Right lobe of liver (tissue), 6 donors: ENCODE measurements around the gene FLT3. TPM values are rescaled to one million over a fixed set of nuclear protein-coding genes. Genes with fewer than 3 reads are reported as not detected.

Experiments used
- ATAC-seq, 4 donors: fragments of 200-7000 bp; cut with Tn5 transposase; one replicate each; pipeline ENCODE4 v1.9.1; 2020; ENCODE audit warnings: mild to moderate bottlenecking in 4 of 4, moderate library complexity in 4 of 4
- DNase-seq, 3 donors: peaks; one replicate each; pipeline ENCODE4 v3.0.0-alpha.2; 2020
- H3K27ac ChIP-seq, 3 donors: fragments of 200-600 bp; one replicate each; pipeline ENCODE4 v1.8.0; 2022
- H3K27me3 ChIP-seq, 2 donors: fragments of 200-600 bp; one replicate each; pipeline ENCODE4 v1.8.0; 2022
- H3K36me3 ChIP-seq, 4 donors: fragments of 200-600 bp; sonication (generic) in 1 of 4; one replicate each; pipeline versions ENCODE4 v1.5.1 to v1.8.0; 2017 to 2022; ENCODE audit warnings: control low read depth in 1 of 4
- H3K4me1 ChIP-seq, 4 donors: fragments of 200-600 bp; sonication (generic) in 1 of 4; one replicate each; pipeline versions ENCODE4 v1.5.1 to v1.8.0; 2017 to 2022; ENCODE audit warnings: control low read depth in 1 of 4
- H3K4me3 ChIP-seq, 3 donors: fragments of 200-600 bp; one replicate each; pipeline ENCODE4 v1.8.0; 2022
- H3K9me3 ChIP-seq, 4 donors: fragments of 200-600 bp; sonication (generic) in 1 of 4; one replicate each; pipeline versions ENCODE4 v1.5.1 to v1.8.0; 2017 to 2022; ENCODE audit warnings: control low read depth in 1 of 4
- CTCF ChIP-seq, 4 donors: fragments of 200-600 bp in 3 of 4; fragments of 450-650 bp in 1 of 4; IDR thresholded peaks; one replicate each; pipeline versions ENCODE4 v1.5.1 to v1.8.0; 2016 to 2022; ENCODE audit warnings: antibody characterized with exemption in 4 of 4, mild to moderate bottlenecking in 2 of 4
- POLR2A ChIP-seq: fragments of 450-650 bp; IDR thresholded peaks from one replicate; pipeline ENCODE4 v1.6.1; 2017; ENCODE audit warnings: antibody characterized with exemption, mild to moderate bottlenecking
- WGBS: methylation state at CpG from one replicate; pipeline ENCODE4 v1.1.6; 2018; ENCODE audit warnings: low coverage, low lambda C conversion rate; ENCODE audit not compliant: insufficient coverage; ENCODE audit errors: missing lambda C conversion rate; 5-methylcytosine and 5-hydroxymethylcytosine counted together
- intact Hi-C, 2 donors: fragments of 100-400 bp; cut with DNase I; formaldehyde crosslinking; loops; one replicate each; pipeline versions ENCODE4 v1.11.2 to v1.14.1; 2022
- total RNA-seq, 6 experiments: library from RNA; depleted of rRNA in 2 of 6; stranded (reverse); fragments of >200 nt in 2 of 6; fragmentation: NEBNext Ultra II Directional in 3 of 6; extraction: Animal tissue kit (Norgen Biotek cat#: 25700) in 3 of 6; gene quantifications; one replicate each; pipeline versions ENCODE4 v1.1.0 to v1.2.4, GENCODE V29; 2016 to 2023
- donor health status: DM: no; HTN: yes; CAD: no.
- donor health status: DM: no; HTN: no; CAD: no.
- donor health status: DM: no; HTN: no; CAD: no.
- donor health status: DM: no; HTN: yes; CAD: no.
- donor health status: DM: no; HTN: yes; CAD: no.

FLT3 gene
- total RNA-seq, 6 experiments from 2014 or later = 0.04 to 0.74 (median 0.24) TPM

GRCh38 chr13:28140433-28141125 is 40.2 kb upstream of the FLT3 start:
- Histone ChIP-seq H3K4me3 (peak overlapping the region in 2 of 3 donors; percentile 87 to 99), H3K9me3 (no peaks in the 10 kb centered on the region), H3K4me1 (peaks cover 0 to 22% (median 9%) of the 10 kb centered on the region in 4 donors), H3K27me3 (no peaks in the 10 kb centered on the region), H3K27ac (no peak overlapping the region), H3K36me3 (no peaks in the 10 kb centered on the region)
- intact Hi-C loops = no loop called here
- ATAC-seq = no peak
- WGBS = 62% methylated on average over 10 of the region's 10 CpGs
- DNase-seq = no peak
- TF ChIP-seq POLR2A (no peak), CTCF (IDR thresholded peaks at IDR 0.05) (no peak)

GRCh38 chr13:28138756-28139470 is 38.5 kb upstream of the FLT3 start:
- ATAC-seq = peak; percentile 73 to 84 (median 77)
- DNase-seq = peak; percentile 85 to 89 (median 89)
- Histone ChIP-seq H3K4me1 (peaks cover 0 to 13% (median 6%) of the 10 kb centered on the region in 4 donors), H3K4me3 (peak overlapping the region; percentile 87 to 99 (median 95)), H3K9me3 (no peaks in the 10 kb centered on the region), H3K27ac (peak overlapping the region; percentile 96 to 97 (median 97)), H3K27me3 (no peaks in the 10 kb centered on the region), H3K36me3 (no peaks in the 10 kb centered on the region)
- no peak for TF ChIP-seq CTCF (IDR thresholded peaks at IDR 0.05)
- TF ChIP-seq POLR2A = peak; percentile 64
- intact Hi-C loops = no loop called here
- 0% methylated on average over 14 of the region's 60 CpGs for WGBS

- TF ChIP-seq CTCF (IDR thresholded peaks at IDR 0.05) (peak in 3 of 4 donors; percentile 9 to 17 (median 12)), POLR2A (peak; percentile 65)
- no peaks in the 10 kb centered on the region for H3K36me3 ChIP-seq
- H3K4me1 ChIP-seq = peaks cover 0 to 13% (median 6%) of the 10 kb centered on the region in 4 donors
- intact Hi-C loops = no loop called here
- H3K27ac ChIP-seq = peak within 1 kb of the TSS; percentile 96 to 97 (median 97)
- no peaks in the 10 kb centered on the region for H3K27me3 ChIP-seq
- H3K9me3 ChIP-seq = no peaks in the 10 kb centered on the region
- WGBS = under 1% methylated on average over 38 of the region's 84 CpGs
- DNase-seq (peak; percentile 94 to 95 (median 94)), ATAC-seq (peak; percentile 79 to 87 (median 84))
- H3K4me3 ChIP-seq = peak within 1 kb of the TSS; percentile 87 to 99 (median 95)
Observed at GRCh38 chr13:28138012-28138755, 37.8 kb upstream of the FLT3 start, which contains the start of gene PAN3. TSS of gene PAN3 (plus strand) at chr13:28138545. CDS start at chr13:28138658, 113 bp downstream.

GRCh38 chr13:28137596-28137995 is 37.2 kb upstream of the FLT3 start:
- WGBS = under 1% methylated on average over 11 of the region's 11 CpGs
- ATAC-seq (peak in 2 of 4 donors; percentile 3 to 7), DNase-seq (no peak)
- Histone ChIP-seq H3K4me1 (peaks cover 0 to 12% (median 6%) of the 10 kb centered on the region in 4 donors), H3K9me3 (no peaks in the 10 kb centered on the region), H3K27ac (peak overlapping the region; percentile 96 to 97 (median 97)), H3K27me3 (no peaks in the 10 kb centered on the region), H3K4me3 (peak overlapping the region; percentile 87 to 99 (median 95)), H3K36me3 (no peaks in the 10 kb centered on the region)
- TF ChIP-seq CTCF (IDR thresholded peaks at IDR 0.05) (no peak), POLR2A (no peak)
- intact Hi-C loops = no loop called here
